ENCODE data around the gene CCDC81.
"Not testable (repeated sequence)": the region's sequence is repeated elsewhere in the genome, so short reads cannot be mapped to it uniquely, and the experiment has no call there.

Gene CCDC81

DNA sequence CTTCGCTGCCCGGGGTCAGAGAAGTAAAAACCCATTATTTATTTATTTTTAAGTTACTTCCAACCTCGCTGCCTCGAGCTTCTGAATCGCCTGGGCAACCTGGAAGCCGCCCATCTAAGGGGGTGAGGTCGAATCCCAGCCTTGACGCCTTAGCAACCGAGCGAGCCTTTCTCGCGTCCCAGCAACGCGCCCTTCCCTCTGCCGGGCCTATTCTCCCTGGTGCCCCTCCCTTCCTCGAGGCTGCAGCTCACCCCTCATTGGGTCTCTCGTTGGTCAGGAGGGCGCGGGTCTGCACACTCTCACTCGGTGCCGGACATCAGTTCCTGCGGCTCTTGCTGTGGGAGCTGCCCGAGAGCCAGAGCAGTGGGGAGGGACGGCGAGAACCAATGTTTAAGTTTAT lies at the start of gene CCDC81:
Gene CCDC81, plus strand, starts transcription at position 302 of the 400 bp plus-strand sequence. CDS start 277 bp downstream, outside the sequence.
- no peak for DNase-seq

DNA sequence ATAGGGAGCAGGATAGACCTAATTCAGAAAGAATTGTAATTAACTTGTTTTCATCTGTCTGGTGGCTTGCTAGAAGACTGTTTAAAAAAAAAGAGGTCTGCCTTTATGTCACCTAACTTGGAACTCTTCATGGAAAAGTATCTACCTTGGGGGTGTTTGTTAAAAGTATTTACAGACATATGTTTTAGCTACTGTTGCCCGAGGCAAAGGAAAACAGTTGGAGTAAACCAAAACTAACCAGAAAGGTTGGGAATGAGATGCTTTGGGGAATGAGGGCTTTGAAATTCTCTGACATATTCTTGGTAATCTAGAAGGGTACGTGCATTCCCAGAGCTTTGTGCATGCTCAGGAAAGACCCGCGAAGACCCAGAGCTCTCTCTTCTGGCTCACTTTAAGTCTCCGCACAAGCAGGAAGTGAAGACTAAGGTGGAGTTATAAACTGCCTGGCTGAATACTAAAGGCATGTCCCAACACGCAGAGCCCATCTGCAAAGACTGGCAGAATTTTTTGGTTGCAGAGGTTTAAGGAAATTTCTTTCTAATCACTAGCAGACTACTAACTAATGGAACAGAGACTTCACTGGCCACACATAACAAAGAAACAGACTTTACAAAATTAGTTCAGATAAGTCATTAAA lies 39.4 kb upstream of the CCDC81 start:
- no peak for DNase-seq

DNA sequence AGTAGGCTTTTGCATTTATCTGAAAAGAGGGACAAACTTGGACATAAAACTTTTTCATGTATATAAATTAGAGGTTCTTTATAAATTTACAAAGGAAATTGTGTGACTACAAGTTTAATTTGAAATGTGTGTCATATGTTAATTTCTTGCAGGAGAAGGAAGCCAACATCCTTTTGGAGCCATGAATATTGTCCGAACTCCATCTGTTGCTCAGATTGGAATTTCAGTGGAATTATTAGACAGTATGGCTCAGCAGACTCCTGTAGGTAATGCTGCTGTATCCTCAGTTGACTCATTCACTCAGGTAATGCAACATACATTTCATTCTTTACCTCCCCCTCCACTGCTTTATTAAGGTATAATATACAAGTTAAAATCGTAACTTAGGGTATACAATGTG lies 37.5 kb upstream of the CCDC81 start:
- DNase-seq, result no peak

DNA sequence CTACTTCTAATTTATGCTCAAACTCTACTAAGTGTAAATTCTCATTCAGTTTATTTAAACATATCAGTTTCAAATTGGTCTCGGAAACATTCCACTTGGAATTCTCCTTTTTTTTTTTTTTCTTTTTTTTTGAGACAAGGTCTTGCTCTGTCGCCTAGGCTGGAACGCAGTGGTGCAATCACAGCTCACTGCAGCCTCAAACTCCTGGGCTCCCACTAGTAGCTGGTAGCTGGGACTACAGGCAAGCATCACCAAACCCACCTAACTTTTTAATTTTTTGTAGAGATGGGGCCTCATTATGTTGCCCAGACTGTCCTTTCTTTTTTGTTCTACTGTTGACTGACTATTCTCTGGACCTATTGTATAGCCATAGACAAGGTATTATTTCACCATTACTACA lies 33.3 kb upstream of the CCDC81 start:
- DNase-seq, result no peak

DNA sequence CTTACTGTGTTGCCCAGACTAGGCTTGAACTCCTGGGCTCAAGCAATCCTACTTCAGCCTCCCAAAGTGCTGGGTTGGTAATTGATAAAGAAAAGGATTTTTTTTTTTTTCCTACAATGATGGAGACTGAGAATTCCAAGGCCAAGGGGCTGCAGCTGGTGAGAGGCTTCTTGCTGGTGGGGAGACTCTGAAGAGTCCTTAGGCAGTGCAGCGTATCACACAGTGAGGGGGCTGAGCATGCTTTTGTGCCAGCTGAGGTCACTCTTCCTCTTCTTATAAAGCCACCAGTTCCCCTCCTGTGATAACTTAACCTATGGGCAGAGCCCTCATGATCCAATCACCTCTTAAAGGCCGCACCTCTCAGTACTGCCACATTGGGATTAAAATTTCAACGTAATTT lies 28.2 kb upstream of the CCDC81 start:
- DNase-seq, result no peak

DNA sequence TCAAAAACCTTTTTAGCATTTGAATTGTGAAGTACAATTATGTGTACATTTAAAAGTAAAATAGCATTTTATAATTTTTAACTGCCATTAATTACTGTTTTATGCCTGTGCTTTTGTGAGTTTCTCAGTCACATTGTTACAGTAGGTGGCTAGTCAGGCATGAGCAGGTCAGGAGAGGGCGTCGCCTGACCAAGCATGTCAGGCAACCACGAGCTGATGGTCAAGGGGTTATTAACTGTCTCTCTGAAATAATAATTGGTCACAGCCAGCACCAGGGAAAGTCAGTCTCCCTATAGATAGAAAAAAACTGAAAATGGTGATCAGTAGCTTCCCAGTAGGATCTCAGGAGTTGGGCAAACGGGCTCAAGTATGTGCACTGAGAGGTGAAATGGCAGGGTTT lies 19.4 kb upstream of the CCDC81 start:
- DNase-seq, result no peak

DNA sequence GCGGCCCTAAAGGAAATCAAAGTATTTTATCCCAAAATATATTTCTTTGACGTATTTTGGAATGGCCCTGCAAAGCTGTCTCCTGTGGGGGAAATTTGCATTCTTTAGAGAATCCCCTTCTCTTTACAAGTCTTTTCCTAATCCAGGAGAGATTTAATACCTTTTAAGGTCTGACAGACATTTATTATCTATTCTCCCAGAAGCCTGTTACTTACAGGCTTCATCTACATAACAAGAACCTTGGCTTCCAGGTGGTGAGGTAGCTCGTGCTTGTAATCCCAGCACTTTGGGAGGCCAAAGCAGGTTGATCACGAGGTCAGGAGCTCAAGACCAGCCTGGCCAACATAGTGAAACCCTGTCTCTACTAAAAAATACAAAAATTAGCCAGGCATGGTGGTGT lies 17.3 kb upstream of the CCDC81 start:
- DNase-seq, result not testable (repeated sequence)

DNA sequence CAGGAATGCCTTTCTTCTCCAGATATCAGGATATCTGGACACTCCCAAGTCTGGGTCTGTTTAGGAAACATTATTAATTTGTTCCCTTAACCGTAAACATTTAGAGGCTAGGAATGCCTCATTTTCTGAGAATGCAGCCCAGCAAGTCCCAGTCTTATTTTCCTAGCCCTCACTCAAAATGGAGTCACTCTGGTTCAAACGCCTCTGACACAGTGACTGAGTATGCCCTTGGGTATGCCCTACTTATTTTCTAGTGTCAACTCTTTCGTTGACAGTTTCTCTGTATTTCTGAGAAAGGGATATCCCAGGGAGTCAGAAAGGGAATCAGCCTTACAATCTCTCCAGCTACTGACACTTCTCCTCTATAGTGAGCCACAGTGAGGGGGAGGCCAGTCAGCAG lies 16.0 kb upstream of the CCDC81 start:
- no peak for DNase-seq

DNA sequence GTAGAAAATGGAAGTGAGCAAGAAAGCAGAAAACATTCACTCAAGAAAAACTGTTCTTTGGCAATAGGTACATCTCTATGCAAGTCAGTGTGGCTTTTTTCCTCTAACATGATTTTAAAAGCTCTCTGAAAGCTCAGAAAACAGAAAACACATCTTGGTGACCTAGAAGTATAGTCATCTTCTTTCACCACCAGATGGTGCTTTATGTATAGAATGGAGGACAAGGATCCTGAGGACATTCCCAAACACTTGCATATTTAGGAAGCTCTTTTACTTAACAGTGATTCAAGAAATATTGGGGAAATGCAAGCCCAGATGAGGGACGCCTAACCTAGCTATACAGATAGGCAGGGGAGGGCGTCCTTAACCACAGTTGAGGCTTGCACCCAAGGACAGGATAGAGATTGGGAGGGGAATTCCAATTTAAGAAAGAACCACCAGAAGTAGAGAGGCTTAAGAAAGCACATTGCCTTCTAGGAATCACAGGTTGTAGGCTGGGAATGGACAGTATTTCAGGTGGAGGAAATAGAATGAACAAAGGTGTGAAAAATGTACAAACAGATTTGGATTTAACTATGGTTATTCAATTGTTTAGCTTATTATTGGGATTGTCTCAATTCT lies 13.8 kb upstream of the CCDC81 start:
- DNase-seq, result no peak

DNA sequence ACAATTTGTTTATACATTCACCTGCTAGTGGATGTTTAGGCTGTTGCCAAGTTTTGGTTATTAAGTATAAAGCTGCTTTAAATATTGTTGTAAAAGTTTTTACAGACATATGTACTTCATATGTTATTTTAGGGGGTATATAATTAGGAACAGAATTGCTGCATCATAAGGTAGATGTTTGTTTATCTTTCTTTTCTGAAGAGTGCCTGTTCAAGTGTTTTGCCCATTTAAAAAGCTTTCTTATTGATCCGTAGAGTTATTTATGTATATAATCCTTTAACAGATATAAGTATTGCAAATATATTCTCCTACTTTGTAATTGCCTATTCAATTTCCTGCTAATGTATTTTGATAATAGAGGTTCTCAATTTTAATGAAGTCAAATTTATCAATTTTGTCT lies 11.3 kb upstream of the CCDC81 start:
- DNase-seq, result no peak

DNA sequence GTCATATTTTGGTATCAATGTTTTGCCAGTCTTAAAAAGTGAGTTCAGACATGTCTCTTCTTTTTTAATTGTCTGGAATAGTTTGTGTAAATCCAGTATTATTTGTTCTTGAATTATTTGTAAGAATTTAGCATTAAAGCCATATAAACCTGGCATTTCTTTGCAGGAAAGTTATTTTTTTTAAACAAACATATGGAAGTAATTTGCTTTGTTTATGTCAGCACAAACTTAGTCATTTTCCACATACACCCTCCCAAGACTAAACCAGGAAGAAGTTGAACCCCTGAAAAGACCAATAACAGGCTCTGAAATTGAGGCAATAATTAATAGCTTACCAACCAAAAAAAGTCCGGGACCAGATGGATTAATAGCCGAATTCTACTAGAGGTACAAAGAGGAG lies 9.1 kb upstream of the CCDC81 start:
- DNase-seq, result no peak

DNA sequence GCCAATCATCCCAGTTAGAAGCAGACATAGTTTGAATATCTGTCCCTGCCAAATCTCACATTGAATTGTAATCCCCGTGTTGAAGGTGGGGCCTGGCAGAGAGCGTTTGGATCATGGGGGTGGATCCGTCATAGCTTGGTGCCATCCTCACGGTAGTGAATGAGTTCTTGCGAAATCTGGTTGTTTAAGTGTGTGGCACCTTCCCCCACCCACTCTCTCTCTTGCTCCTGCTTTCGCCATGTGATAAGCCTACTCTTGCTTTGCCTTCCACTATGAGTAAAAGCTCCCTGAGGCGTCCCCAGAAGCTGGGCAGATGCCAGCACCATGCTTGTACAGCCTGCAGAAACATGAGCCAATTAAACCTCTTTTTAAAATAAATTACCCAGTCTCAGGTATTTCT lies 5.0 kb upstream of the CCDC81 start:
- no peak for DNase-seq

DNA sequence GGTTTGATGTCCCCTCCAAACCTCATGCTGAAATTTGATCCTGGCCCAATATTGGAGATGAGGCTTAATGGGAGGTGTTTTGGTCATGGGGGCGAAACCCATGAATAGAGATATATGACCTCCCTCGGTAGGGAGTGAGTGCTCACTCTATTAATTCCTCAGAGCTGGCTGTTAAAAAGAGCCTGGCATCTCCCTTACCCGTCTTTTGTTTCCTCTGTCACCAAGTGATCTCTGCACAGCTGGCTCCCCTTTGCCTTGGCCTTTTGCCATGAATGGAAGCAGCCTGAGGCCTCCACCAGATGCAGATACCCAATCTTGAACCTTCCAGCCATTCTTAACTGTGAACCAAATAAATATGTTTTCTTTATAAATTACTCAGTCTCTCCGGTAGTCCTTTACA lies 4.5 kb upstream of the CCDC81 start:
- DNase-seq, result no peak

DNA sequence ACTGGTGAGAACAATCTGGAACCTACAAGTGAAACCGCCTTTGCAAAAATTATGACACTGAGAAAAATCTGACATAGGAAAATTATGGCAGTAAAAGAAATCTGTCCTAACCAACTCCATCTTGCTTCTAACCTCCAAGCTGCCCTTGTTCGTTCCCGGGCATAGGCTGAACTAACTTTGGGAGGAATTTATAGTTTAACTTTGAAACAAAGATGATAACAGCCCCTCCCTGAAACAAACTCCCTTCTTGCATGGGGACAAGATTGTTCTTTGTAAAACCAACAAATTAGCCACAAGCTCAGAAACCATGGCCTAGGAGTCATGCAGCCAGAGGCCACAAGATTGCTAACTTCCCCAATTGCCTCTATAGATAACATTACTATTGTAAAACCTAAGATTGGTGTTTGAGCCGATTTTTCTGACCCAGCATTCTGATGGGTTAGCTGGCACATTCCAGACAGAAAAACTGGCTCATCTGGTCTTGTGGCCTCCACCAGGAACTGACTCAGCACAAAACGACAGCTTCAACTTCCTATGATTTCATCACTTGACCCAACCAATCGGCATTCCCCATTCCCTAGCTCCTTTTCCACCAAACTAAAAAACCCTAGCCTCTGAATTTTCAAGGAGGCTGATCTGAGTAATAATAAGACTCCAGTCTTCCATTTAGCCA lies 3.6 kb upstream of the CCDC81 start:
- DNase-seq, result no peak

DNA sequence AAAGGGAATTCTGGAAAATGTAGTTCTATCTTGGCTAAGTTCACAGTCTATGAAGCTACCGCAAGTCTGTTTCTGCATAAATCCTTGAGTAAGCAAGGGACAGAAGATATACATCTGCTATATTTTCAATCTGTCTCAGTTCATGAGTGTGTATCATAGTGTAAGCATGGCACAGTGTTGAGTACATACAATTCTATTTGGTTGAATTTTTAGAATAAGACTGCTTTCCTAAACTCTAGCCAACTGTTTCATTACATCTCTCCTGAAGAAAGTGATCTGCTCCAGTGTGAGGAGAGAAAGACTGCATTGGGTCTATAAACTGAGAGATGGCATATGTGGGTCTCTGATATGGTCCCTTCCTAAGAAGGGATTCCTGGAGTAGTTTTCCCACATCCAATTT lies 2.6 kb upstream of the CCDC81 start:
- no peak for DNase-seq

DNA sequence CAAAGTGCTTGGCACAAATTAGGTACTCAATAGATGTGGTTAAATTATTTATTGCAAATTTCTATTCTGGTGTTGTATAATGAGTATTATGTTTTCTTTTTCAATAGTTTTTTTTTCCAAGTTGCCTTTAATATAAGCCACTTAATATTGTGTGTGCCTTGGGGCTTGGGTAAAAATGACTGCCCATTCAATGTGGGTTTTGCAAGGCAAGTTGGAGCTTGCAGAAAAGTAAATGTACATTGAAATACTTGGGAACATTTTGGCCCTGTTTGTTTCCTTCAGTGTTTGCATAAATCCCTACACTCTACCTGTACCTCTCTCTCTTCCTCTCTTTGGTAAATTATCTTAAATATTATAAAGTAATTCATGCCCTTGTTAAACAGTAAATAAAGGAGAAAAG lies 2.1 kb upstream of the CCDC81 start:
- no peak for DNase-seq

DNA sequence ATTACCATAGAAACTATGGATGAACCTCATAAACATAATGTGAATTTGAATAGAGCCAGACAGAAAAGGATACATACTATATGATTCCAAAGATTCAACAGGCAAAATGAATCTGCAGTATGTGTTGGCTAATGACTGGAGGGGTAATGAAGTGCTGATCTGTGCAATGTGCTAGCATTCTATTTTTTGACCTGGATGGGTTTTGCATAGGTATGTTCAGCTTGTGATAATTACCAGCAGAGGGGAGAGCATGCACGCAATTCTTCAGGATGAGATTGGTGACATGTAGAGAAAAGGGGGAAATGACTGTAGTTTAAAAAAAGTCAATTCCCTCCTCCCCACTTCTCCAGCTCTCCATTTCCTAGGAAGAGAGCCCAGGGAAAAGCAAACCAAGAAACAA lies 618 bp upstream of the CCDC81 start:
- no peak for DNase-seq

DNA sequence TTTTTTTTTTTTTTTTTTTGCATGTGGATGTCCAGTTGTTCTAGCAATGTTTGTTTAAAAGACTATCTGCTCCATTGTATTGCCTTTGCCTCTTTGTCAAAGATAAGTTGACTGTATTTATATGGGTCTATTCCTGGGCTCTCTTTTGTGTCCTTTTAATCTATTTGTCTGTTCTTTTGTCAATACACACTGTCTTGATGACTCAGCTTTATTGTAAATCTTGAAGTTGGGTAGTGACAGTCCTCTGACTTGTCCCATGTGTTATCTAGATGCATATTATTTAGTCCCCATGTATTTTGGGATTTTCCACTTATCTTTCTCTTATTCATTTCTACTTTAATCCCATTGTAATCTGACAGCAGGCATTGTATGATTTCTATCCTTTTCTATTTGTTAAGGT lies 3.3 kb downstream of the CCDC81 start:
- no peak for DNase-seq

DNA sequence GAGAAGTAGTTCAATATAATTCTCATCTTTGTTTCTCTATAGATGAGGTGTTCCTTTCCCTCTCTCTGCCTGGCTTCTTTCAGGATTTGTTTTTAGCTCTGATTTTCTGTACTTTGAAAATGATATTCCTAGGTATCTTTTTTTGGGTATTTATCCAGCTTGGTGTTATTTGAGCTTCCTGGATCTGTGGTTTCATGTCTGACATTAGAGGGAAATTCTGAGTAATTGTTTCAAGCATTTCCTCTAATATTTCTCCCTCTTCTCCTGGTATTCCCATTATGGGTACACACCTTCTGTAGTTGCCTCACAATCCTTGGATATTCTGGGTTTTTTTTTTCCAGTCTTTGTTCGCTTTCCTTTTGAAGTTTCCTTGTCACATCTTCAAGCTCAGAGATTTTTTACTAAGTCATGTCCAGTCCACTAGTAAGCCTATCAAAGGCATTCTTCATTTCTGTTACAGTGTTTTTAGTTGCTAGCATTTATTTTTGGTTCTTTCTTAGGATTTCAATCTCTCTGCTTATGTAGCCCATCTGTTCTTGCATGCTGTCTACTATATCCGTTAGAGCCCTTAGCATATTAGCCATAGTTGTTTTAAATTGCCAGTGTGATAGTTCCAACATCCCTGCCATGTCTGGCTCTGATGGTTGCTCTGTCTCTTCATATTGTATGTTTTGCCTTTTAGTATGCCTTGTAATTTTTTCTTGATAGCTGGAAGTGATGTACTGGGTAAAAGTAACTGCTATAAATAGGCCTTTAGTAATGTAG lies 5.8 kb downstream of the CCDC81 start:
- DNase-seq, result no peak

DNA sequence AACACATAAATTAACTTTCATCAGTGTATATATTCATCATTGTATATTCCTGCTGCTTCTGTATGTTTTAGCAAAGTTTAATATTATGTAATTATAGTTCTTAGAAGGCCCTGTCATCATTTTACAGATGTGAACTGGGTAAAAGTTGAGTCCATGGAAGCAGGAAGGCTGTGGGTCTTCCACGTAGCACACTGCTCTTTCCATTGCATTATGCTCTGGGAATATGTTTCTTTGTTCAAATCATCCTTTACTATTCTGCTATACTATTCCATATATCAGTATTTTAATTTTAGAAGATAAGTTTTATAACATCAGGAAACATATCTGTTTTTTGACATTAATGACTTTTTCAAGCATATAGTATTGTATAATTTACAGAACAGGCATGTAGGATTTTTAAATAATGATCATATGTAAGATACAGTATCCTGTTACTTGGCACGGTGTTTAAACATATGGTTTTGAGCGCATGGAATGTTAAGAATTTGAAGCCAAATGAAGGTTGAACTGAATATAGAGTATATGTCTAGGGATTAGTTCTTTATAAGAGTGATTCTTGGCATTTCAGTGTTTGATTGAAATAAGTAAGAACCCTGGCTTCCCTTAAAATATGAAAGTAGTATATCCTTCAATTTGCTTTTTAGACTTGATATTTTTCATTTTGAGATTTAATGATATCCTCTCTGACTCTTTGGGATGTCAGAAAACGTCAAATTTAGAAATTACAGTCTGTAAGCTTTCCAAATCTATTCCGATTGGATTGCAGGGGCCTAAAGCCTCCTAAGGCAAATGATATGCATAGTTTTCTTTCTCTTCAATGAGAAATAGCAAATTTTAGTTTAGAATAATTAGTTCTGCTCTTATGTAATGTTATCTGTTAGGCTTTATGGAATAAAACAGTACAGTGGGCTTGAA lies 8.6 kb downstream of the CCDC81 start:
- DNase-seq, result no peak

DNA sequence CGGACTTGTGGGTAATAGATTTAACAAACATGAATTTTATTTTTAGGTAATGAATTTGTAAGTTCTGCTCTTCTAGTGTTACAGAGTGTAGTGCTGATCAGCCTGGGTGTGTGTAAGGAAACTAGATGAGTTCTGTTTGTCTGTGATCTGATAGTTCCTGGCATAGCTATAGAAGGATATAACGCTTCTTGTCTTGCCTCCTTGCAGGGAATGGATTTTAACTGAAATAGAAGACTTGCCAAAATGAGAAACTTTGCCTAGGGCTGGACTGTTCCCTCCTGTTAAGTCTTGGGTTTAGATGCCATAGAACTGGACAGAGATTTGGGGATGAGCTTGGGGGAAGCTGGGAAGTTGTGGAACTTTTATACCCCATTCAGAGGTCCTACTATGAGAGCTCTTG lies 11.6 kb downstream of the CCDC81 start:
- no peak for DNase-seq

DNA sequence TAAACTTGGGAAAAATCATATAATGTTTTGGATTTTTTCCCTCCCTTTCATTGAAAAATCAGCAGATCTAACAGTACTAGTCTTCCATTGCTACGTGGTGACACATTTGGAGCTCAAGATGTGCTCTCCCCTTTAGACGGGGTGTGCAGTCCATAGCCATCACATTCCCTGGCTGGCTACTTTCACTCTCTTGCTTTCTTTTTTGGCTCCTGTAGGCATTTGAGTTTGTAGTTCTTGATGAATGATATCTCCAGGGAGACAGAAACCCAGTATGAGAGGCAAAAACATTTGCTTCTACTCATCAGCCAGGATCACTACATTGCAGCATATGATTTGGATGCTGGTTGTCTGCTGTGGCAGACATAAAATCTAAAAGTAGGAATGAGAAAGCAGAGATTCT lies 12.1 kb downstream of the CCDC81 start:
- no peak for DNase-seq

DNA sequence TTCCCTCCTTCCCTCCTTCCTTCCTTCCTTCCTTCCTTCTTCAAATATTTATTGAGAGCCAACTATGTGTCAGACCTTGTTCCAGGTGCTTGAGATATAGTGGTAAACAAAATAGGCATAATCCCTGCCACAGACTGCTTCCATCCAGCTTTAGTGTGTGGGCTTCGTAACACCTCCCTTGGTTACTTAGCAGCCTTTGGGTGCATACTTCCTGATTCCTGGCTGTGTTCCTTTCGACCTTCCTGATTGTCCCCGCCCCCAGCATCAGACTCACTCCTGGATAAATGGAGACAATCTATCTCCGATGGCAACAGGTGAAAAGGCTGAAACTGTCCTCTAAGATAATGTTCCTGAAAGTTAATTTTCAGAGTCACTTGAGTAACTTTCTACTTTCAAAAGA lies 13.5 kb downstream of the CCDC81 start:
- no peak for DNase-seq

Measured in activated CD4-positive, alpha-beta T cell treated with anti-CD3 and anti-CD28 coated beads for 1 hour (primary cell).